H9 (cell line): ENCODE results near the gene MEGF10. TPM values are rescaled to one million over a fixed set of nuclear protein-coding genes. Genes with fewer than 3 reads are reported as not detected.
A peak's percentile ranks its signal among the peaks of the same experiment; 100 is the strongest.

Source experiments
- DNase-seq: peaks from one replicate; pipeline ENCODE4 v3.0.0-alpha.2; 2017
- H2AFZ ChIP-seq: one replicate; pipeline ENCODE4 v1.6.1; 2013; ENCODE audit warnings: mild to moderate bottlenecking, low read length, control low read depth, moderate library complexity
- H2AK5ac ChIP-seq: 2 replicates; pipeline ENCODE4 v1.6.1; 2013; ENCODE audit warnings: low read length, control low read depth, mixed read lengths; ENCODE audit not compliant: insufficient read length
- H2BK120ac ChIP-seq: one replicate; pipeline ENCODE4 v1.6.1; 2013; ENCODE audit warnings: low read depth, mild to moderate bottlenecking, low read length, control low read depth, inconsistent platforms; ENCODE audit not compliant: poor library complexity, severe bottlenecking
- H2BK12ac ChIP-seq: 2 replicates; pipeline ENCODE4 v1.6.1; 2013; ENCODE audit warnings: low read length, control low read depth, mixed read lengths, low read depth; ENCODE audit not compliant: insufficient read length
- H2BK15ac ChIP-seq: 2 replicates; pipeline ENCODE4 v1.6.1; 2013; ENCODE audit warnings: low read depth, low read length, control low read depth
- H2BK20ac ChIP-seq: one replicate; pipeline ENCODE4 v1.6.1; 2013; ENCODE audit warnings: low read depth, mild to moderate bottlenecking, low read length, control low read depth, inconsistent platforms; ENCODE audit not compliant: poor library complexity, severe bottlenecking
- H2BK5ac ChIP-seq: 2 replicates; pipeline ENCODE4 v1.6.1; 2013; ENCODE audit warnings: low read length, control low read depth, mixed read lengths; ENCODE audit not compliant: insufficient read length
- H3K14ac ChIP-seq: 2 replicates; pipeline ENCODE4 v1.6.1; 2013; ENCODE audit warnings: low read length, control low read depth; ENCODE audit not compliant: insufficient read depth
- H3K18ac ChIP-seq: 2 replicates; pipeline ENCODE4 v1.6.1; 2013; ENCODE audit warnings: low read depth, mild to moderate bottlenecking, mixed read lengths, low read length, control low read depth; ENCODE audit not compliant: insufficient read length
- H3K23ac ChIP-seq: 2 replicates; pipeline ENCODE4 v1.6.1; 2013; ENCODE audit warnings: low read length, control low read depth, mixed read lengths, low read depth; ENCODE audit not compliant: insufficient read length
- H3K23me2 ChIP-seq: 2 replicates; pipeline ENCODE4 v1.6.1; 2013; ENCODE audit warnings: low read depth, mild to moderate bottlenecking, mixed read lengths, low read length, control low read depth; ENCODE audit not compliant: insufficient read length, poor library complexity, severe bottlenecking
- H3K27ac ChIP-seq: 2 replicates; pipeline ENCODE4 v1.5.1; 2013; ENCODE audit warnings: low read length, control low read depth, mixed read lengths, low read depth; ENCODE audit not compliant: insufficient read length
- H3K27me3 ChIP-seq: 2 replicates; pipeline ENCODE4 v1.6.1; 2013; ENCODE audit warnings: low read length, control low read depth, inconsistent platforms; ENCODE audit not compliant: insufficient read depth
- H3K4ac ChIP-seq: 2 replicates; pipeline ENCODE4 v1.6.1; 2013; ENCODE audit warnings: low read depth, mild to moderate bottlenecking, control low read depth, inconsistent platforms, low read length, moderate library complexity
- H3K4me1 ChIP-seq: 2 replicates; pipeline ENCODE4 v1.6.1; 2013; ENCODE audit warnings: low read length, control low read depth, inconsistent platforms; ENCODE audit not compliant: insufficient read depth
- H3K4me2 ChIP-seq: 2 replicates; pipeline ENCODE4 v1.6.1; 2013; ENCODE audit warnings: low read length, control low read depth, mixed read lengths; ENCODE audit not compliant: insufficient read length, insufficient read depth
- H3K56ac ChIP-seq: 2 replicates; pipeline ENCODE4 v1.6.1; 2013; ENCODE audit warnings: low read depth, mild to moderate bottlenecking, mixed read lengths, low read length, control low read depth; ENCODE audit not compliant: insufficient read length
- H3K79me1 ChIP-seq: 2 replicates; pipeline ENCODE4 v1.6.1; 2013; ENCODE audit warnings: low read depth, mild to moderate bottlenecking, moderate library complexity, low read length, control low read depth, inconsistent platforms; ENCODE audit not compliant: insufficient read depth, poor library complexity, severe bottlenecking
- H3K79me2 ChIP-seq: 2 replicates; pipeline ENCODE4 v1.6.1; 2013; ENCODE audit warnings: low read length, control low read depth, inconsistent platforms; ENCODE audit not compliant: insufficient read depth
- H3K9ac ChIP-seq: 2 replicates; pipeline ENCODE4 v1.6.1; 2013; ENCODE audit warnings: low read length, control low read depth, mixed read lengths; ENCODE audit not compliant: insufficient read length; ENCODE audit errors: extremely low read depth
- H3K9me3 ChIP-seq: one replicate; pipeline ENCODE4 v1.6.1; 2013; ENCODE audit warnings: low read depth, low read length, inconsistent platforms; ENCODE audit not compliant: control insufficient read depth
- H3T11ph ChIP-seq: one replicate; pipeline ENCODE4 v1.6.1; 2013; ENCODE audit warnings: mild to moderate bottlenecking, low read length, control low read depth, inconsistent platforms
- H4K20me1 ChIP-seq: one replicate; pipeline ENCODE4 v1.6.1; 2013; ENCODE audit not compliant: control insufficient read depth, insufficient read length, insufficient read depth
- H4K5ac ChIP-seq: 2 replicates; pipeline ENCODE4 v1.6.1; 2013; ENCODE audit warnings: low read depth, mild to moderate bottlenecking, mixed read lengths, low read length, control low read depth; ENCODE audit not compliant: insufficient read length
- H4K8ac ChIP-seq: replicated peaks from 2 replicates; pipeline ENCODE4 v1.6.1; 2013; ENCODE audit warnings: low read length, control low read depth, mixed read lengths, low read depth; ENCODE audit not compliant: insufficient read length
- H4K91ac ChIP-seq: 2 replicates; pipeline ENCODE4 v1.6.1; 2013; ENCODE audit warnings: low read depth, mild to moderate bottlenecking, moderate library complexity, mixed read lengths, low read length, control low read depth; ENCODE audit not compliant: insufficient read length
- H3K27ac Mint-ChIP-seq, 3 experiments: 2 replicates in 2 of 3; 3 replicates in 1 of 3; pipeline ENCODE4 v1.8.0; 2020 to 2021; ENCODE audit warnings: mixed read lengths in 3 of 3, mild to moderate bottlenecking in 1 of 3, moderate library complexity in 1 of 3
- H3K27me3 Mint-ChIP-seq: 2 replicates; pipeline ENCODE4 v1.8.0; 2021; ENCODE audit warnings: low read depth, mild to moderate bottlenecking, moderate library complexity, mixed read lengths
- H3K36me3 Mint-ChIP-seq, 3 experiments: 2 replicates in 2 of 3; 3 replicates in 1 of 3; pipeline ENCODE4 v1.8.0; 2020 to 2021; ENCODE audit warnings: low read depth in 3 of 3, mixed read lengths in 3 of 3; ENCODE audit not compliant: insufficient read depth in 1 of 3
- H3K4me1 Mint-ChIP-seq, 2 experiments: 2 replicates each; pipeline ENCODE4 v1.8.0; 2020; ENCODE audit warnings: mixed read lengths in 2 of 2
- H3K4me3 Mint-ChIP-seq, 2 experiments: 2 replicates in 1 of 2; 3 replicates in 1 of 2; pipeline ENCODE4 v1.8.0; 2020 to 2021; ENCODE audit warnings: mild to moderate bottlenecking in 2 of 2, mixed read lengths in 2 of 2, moderate library complexity in 1 of 2
- H3K9me3 Mint-ChIP-seq, 2 experiments: 2 replicates in 1 of 2; 3 replicates in 1 of 2; pipeline ENCODE4 v1.8.0; 2020; ENCODE audit warnings: mild to moderate bottlenecking in 2 of 2, mixed read lengths in 2 of 2, moderate library complexity in 1 of 2
- total RNA-seq: library from RNA; stranded (reverse); gene quantifications from 2 replicates; pipeline ENCODE4 v1.2.1, GENCODE V29; 2021
- TF ChIP-seq, protein P1 (sequence below): fragments of 200-600 bp; sonication (generic); conservative IDR thresholded peaks from 3 replicates; pipeline ENCODE4 v1.8.0; 2021; ENCODE audit warnings: antibody characterized with exemption, mild to moderate bottlenecking

The MEGF10 gene
- total RNA-seq, 1 experiment from 2014 or later: 36.5 TPM

DNA sequence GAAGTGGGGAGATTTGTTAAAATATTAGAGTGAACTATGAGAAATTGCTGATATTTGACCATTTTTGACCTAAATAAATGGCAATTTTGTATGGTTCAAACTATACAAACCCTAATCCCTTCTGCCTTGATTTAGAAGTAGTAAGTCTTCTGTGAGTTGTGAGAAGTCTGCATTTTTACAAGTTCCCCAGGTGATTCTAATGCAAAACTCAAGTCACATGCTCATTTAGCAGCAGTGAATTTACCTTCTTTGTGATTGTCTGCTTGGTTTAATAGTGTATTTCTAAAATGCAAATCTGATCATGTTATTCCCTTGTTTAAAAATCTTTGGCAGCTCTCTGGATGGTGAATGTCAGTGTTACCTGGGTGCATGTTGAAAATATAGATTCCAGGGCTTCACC lies 2.8 kb downstream of the MEGF10 start:
- DNase-seq: no peak
- Histone ChIP-seq H4K91ac (no peak overlapping the region), H4K8ac (no peak overlapping the region), H2BK5ac (no peak overlapping the region), H3K23me2 (peaks cover 14% of the 10 kb centered on the region), H3K9me3 (no peaks in the 10 kb centered on the region), H3K27ac (peak overlapping the region; percentile 5), H2BK12ac (no peak overlapping the region), H4K5ac (no peak overlapping the region), H3K56ac (no peak overlapping the region), H3K27me3 (no peaks in the 10 kb centered on the region), H3K4me1 (peaks cover 9% of the 10 kb centered on the region; the same call in 1 of the 2 replicates), H3K79me2 (peaks cover 9% of the 10 kb centered on the region; the same call in 1 of the 2 replicates), H3K4me2 (peak overlapping the region; percentile 97), H4K20me1 (no peaks in the 10 kb centered on the region), H3T11ph (no peak overlapping the region), H2AK5ac (no peak overlapping the region), H3K9ac (peak overlapping the region; percentile 5), H2BK20ac (no peak overlapping the region), H3K23ac (no peak overlapping the region), H3K4ac (no peak overlapping the region), H2BK15ac (no peak overlapping the region), H3K79me1 (no peaks in the 10 kb centered on the region), H3K14ac (no peak overlapping the region), H3K18ac (no peak overlapping the region), H2AFZ (no peak overlapping the region), H2BK120ac (no peak overlapping the region)
- H3K4me1 Mint-ChIP-seq: peaks cover 55 to 60% of the 10 kb centered on the region in 2 experiments
- TF ChIP-seq, protein P1, sequence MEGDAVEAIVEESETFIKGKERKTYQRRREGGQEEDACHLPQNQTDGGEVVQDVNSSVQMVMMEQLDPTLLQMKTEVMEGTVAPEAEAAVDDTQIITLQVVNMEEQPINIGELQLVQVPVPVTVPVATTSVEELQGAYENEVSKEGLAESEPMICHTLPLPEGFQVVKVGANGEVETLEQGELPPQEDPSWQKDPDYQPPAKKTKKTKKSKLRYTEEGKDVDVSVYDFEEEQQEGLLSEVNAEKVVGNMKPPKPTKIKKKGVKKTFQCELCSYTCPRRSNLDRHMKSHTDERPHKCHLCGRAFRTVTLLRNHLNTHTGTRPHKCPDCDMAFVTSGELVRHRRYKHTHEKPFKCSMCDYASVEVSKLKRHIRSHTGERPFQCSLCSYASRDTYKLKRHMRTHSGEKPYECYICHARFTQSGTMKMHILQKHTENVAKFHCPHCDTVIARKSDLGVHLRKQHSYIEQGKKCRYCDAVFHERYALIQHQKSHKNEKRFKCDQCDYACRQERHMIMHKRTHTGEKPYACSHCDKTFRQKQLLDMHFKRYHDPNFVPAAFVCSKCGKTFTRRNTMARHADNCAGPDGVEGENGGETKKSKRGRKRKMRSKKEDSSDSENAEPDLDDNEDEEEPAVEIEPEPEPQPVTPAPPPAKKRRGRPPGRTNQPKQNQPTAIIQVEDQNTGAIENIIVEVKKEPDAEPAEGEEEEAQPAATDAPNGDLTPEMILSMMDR: no peak
- H3K27ac Mint-ChIP-seq: peak overlapping the region in 1 of 3 experiments; percentile 90; a peak in 5 of 7 replicates
- H3K4me3 Mint-ChIP-seq: peak overlapping the region; percentile 53 to 92
- H3K27me3 Mint-ChIP-seq: no peaks in the 10 kb centered on the region; the same call in 1 of the 2 replicates
- H3K36me3 Mint-ChIP-seq: peaks cover 4 to 9% (median 4%) of the 10 kb centered on the region in 3 experiments; a peak in 4 of 7 replicates
- H3K9me3 Mint-ChIP-seq: peaks cover 6 to 7% of the 10 kb centered on the region in 2 experiments
